Measurements from ENCODE around the gene BCAS1. TPM values are rescaled to one million over a fixed set of nuclear protein-coding genes. Genes with fewer than 3 reads are reported as not detected.

BCAS1 gene
- total RNA-seq, 1 donor from 2014 or later: 0.32 TPM

DNA sequence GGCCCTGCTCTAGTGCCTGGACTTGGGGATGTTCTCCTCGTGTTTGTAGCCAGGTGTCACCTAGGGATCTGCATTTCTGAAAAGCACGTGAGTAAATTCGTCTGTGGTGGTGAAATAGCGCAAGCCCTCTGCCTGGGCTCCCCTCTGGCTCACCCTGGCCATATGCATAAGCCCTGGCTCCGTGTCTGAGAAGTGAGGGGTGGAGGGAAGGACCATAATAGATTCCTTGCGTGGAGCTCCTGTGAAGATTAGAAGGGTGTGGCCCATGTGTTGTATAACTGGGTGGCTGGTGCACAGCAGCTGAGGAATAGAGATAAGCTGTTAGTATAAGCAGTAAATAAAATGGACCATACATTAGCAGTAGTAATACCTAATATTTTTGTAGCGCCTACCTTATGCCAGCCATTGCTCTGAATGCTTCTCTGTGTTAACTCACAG lies 4.8 kb downstream of the BCAS1 start:
- Mint-ChIP-seq H3K4me3 (ENCODE audit: unreplicated experiment) (no peak overlapping the region), H3K9me3 (ENCODE audit: unreplicated experiment) (peaks cover 2% of the 10 kb centered on the region), H3K4me1 (ENCODE audit: low read depth, unreplicated experiment) (peaks cover 2% of the 10 kb centered on the region), H3K36me3 (ENCODE audit: unreplicated experiment) (no peaks in the 10 kb centered on the region), H3K27ac (ENCODE audit: unreplicated experiment) (no peak overlapping the region), H3K27me3 (ENCODE audit: unreplicated experiment) (peaks cover 2% of the 10 kb centered on the region)
- TF ChIP-seq, protein P1, sequence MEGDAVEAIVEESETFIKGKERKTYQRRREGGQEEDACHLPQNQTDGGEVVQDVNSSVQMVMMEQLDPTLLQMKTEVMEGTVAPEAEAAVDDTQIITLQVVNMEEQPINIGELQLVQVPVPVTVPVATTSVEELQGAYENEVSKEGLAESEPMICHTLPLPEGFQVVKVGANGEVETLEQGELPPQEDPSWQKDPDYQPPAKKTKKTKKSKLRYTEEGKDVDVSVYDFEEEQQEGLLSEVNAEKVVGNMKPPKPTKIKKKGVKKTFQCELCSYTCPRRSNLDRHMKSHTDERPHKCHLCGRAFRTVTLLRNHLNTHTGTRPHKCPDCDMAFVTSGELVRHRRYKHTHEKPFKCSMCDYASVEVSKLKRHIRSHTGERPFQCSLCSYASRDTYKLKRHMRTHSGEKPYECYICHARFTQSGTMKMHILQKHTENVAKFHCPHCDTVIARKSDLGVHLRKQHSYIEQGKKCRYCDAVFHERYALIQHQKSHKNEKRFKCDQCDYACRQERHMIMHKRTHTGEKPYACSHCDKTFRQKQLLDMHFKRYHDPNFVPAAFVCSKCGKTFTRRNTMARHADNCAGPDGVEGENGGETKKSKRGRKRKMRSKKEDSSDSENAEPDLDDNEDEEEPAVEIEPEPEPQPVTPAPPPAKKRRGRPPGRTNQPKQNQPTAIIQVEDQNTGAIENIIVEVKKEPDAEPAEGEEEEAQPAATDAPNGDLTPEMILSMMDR (IDR thresholded peaks at IDR 0.05; ENCODE audit: partially characterized antibody, unreplicated experiment): no peak
- DNase-seq: no peak

DNA sequence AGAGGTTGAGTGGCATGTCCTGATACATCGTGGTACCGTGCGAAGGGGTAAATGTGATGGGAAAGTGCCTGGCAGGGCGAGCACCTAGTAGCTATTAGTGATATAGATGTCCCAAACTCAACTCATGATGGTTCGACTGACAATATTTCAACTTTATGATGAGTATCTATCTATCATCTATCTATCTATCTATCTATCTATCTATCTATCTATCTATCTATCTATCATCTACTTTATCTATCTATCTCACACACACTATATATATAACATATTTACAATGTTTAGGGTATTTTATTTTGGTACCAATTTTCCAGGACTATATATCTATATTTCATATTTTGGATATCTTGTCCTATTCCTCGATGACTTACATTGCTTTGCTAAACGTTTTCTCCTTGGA lies 5.5 kb downstream of the BCAS1 start:
- TF ChIP-seq, protein P1 (IDR thresholded peaks at IDR 0.05; ENCODE audit: partially characterized antibody, unreplicated experiment): no peak
- Mint-ChIP-seq H3K27ac (ENCODE audit: unreplicated experiment) (no peak overlapping the region), H3K4me1 (ENCODE audit: low read depth, unreplicated experiment) (peaks cover 2% of the 10 kb centered on the region), H3K27me3 (ENCODE audit: unreplicated experiment) (peaks cover under 1% of the 10 kb centered on the region), H3K9me3 (ENCODE audit: unreplicated experiment) (peaks cover 2% of the 10 kb centered on the region), H3K4me3 (ENCODE audit: unreplicated experiment) (no peak overlapping the region), H3K36me3 (ENCODE audit: unreplicated experiment) (no peaks in the 10 kb centered on the region)
- no peak for DNase-seq

DNA sequence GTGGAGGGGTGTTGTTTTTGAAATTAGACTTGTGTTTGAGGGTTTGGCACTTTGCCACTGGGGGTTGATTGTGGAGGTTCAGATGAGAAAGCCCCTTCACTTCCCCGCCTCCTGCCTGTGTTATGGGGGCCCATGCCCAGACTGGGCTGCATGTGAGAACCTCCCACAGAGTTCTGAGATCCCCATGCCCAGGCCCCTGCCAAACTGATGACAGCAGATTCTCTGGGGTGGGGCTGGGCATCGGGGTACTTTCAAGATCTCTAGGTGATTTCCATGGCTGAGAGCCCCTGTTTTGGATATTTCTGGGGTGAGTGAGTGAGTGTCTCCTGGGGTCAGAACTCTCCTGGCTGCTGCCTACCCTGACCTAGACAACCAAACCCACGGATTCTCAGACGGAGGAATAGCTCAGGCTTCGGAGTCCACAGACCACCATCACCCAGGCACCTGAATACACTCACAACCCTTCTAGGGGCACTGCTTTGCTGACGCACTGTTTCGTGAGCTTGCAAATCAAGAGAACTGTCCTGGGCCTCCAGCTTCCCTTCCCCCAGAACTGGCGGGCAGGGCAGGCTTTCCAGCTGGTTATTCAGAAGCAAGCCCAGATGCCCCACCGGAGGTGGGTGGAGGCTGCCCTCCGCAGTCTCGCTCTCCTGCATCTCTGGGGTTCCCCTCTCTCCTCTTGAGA lies 6.3 kb downstream of the BCAS1 start:
- Mint-ChIP-seq H3K27me3 (ENCODE audit: unreplicated experiment) (no peaks in the 10 kb centered on the region), H3K4me1 (ENCODE audit: low read depth, unreplicated experiment) (peaks cover 2% of the 10 kb centered on the region), H3K4me3 (ENCODE audit: unreplicated experiment) (no peak overlapping the region), H3K36me3 (ENCODE audit: unreplicated experiment) (no peaks in the 10 kb centered on the region), H3K9me3 (ENCODE audit: unreplicated experiment) (peaks cover 2% of the 10 kb centered on the region), H3K27ac (ENCODE audit: unreplicated experiment) (no peak overlapping the region)
- DNase-seq: no peak
- TF ChIP-seq, protein P1 (IDR thresholded peaks at IDR 0.05; ENCODE audit: partially characterized antibody, unreplicated experiment): no peak

DNA sequence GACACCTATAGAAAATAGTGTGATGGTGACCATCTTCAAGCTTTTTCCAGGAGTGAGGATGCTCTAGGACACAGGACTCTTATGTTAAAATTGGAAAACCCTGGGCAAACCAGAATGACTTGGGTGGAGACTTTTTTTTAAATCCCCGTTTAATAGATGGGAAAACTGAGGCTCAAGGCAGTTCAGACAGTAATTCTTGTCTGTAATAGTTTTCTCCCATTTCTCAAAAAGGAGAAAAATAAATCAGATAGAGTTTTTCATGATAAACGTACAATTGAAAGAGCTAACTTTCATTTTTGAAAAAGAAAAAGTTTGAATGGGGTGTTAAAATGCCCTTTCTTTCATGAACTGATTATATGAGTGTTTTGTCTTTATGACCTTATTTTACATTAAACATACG lies 6.8 kb downstream of the BCAS1 start:
- no peaks in the 10 kb centered on the region for H3K27me3 Mint-ChIP-seq (ENCODE audit: unreplicated experiment)
- H3K4me1 Mint-ChIP-seq (ENCODE audit: low read depth, unreplicated experiment): peaks cover 7% of the 10 kb centered on the region
- TF ChIP-seq, protein P1 (IDR thresholded peaks at IDR 0.05; ENCODE audit: partially characterized antibody, unreplicated experiment): no peak
- no peak for DNase-seq
- H3K36me3 Mint-ChIP-seq (ENCODE audit: unreplicated experiment): no peaks in the 10 kb centered on the region
- no peak overlapping the region for H3K4me3 Mint-ChIP-seq (ENCODE audit: unreplicated experiment)
- H3K27ac Mint-ChIP-seq (ENCODE audit: unreplicated experiment): no peak overlapping the region
- peaks cover 2% of the 10 kb centered on the region for H3K9me3 Mint-ChIP-seq (ENCODE audit: unreplicated experiment)

DNA sequence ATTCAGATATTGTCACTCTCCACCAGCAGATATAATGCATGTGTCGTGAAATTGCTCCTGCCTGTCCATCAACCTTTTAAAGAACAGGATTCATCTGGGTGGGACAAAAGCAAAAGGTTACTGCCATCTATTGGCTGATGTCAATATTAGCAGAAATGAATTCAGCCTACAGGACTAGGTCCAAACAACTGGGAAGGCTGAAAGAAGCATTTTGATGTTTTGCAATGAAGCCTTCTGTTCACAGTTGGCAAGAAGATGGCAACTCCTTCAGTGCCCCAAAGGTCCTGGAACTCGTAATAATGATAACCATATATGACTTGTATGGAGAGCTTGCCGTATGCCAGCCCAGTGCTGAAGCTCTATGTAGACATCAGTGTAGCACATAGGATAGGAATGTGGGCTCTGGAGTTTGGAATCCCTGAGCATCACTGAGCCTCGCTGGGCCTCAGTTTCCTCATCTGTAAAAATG lies 7.5 kb downstream of the BCAS1 start:
- no peaks in the 10 kb centered on the region for H3K27me3 Mint-ChIP-seq (ENCODE audit: unreplicated experiment)
- H3K36me3 Mint-ChIP-seq (ENCODE audit: unreplicated experiment): no peaks in the 10 kb centered on the region
- TF ChIP-seq, protein P1 (IDR thresholded peaks at IDR 0.05; ENCODE audit: partially characterized antibody, unreplicated experiment): peak; percentile 61
- H3K4me3 Mint-ChIP-seq (ENCODE audit: unreplicated experiment): no peak overlapping the region
- H3K4me1 Mint-ChIP-seq (ENCODE audit: low read depth, unreplicated experiment): peaks cover 7% of the 10 kb centered on the region
- no peak for DNase-seq
- H3K27ac Mint-ChIP-seq (ENCODE audit: unreplicated experiment): no peak overlapping the region
- H3K9me3 Mint-ChIP-seq (ENCODE audit: unreplicated experiment): peaks cover 2% of the 10 kb centered on the region

All from glutamatergic neuron (in vitro differentiated cells).